ENCODE measurements around the gene SPCS1. TPM values are rescaled to one million over a fixed set of nuclear protein-coding genes. Genes with fewer than 3 reads are reported as not detected.

The SPCS1 gene
- 28.9 and 29.0 TPM in 2 replicates for total RNA-seq

GRCh38 chr3:52705688-52706686, at the start of gene SPCS1, which contains the start of gene GLT8D1:
Gene SPCS1, plus strand, starts transcription at chr3:52706106. Its CDS starts 141 bp downstream, at chr3:52706247.
Gene GLT8D1, minus strand, starts transcription at chr3:52705791. Its CDS starts 5,331 bp downstream, at chr3:52700460.

DNA sequence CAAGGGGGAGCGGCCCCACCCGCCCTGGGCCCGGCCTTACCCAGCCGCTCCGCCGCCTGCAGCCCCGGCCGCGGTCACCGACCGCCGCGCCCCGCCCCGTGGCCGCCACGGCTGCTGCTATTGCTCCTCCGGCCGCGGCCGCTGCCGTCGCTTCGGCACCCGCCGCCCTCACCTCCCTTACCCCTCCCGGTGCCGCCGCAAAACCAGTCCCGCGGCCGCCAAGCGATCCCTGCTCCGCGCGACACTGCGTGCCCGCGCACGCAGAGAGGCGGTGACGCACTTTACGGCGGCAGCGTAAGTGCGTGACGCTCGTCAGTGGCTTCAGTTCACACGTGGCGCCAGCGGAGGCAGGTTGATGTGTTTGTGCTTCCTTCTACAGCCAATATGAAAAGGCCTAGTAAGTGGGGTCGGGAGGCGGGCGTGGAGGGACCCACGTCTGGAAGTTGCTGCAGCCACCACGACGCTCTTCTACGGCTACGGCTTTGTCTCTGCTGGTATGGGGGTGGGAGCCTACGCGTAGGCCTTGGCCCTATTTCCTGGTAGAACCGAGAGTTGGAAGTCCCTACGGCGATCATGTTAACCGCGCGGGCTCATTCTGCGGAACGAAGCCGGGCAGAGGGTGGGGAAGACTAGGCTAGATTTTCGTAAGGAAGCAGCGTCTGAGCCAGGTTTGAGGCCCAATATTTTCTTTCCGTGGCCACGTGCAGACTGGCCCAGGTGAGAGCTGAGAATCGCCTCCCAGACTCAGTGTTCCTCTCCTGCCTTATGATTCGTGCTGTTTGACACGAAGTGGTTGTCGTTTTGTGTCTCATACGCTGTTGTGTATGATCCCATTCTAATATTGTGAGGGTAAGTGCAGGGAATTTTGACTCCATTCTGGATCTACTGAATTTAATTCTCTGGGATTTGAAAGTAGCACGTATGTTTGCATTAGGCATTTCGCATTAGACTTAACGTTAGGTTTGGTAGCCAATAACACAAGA, 19.9 kb upstream of the SPCS1 start, which contains the start of the genes GNL3 and PBRM1:
Gene GNL3 (plus strand): TSS at position 324 of the 983 bp plus-strand sequence. CDS start 61 bp downstream, at position 385.
Gene PBRM1 (minus strand): TSS at position 205 of the 983 bp plus-strand sequence.

Other genes with a start within 250 kb of the SPCS1 start
- gene STAB1, start 210.8 kb upstream of the SPCS1 start, total RNA-seq: 199 and 423 TPM in 2 replicates
- 22.2 and 22.3 TPM in 2 replicates for gene NT5DC2, start 172.2 kb upstream of the SPCS1 start, total RNA-seq
- gene UQCC5, start 169.5 kb upstream of the SPCS1 start, total RNA-seq: 4.6 and 8.7 TPM in 2 replicates
- 47.9 and 65.7 TPM in 2 replicates for gene PBRM1, start 20.2 kb upstream of the SPCS1 start, total RNA-seq
- 56.9 and 92.1 TPM in 2 replicates for gene GNL3, start 20.1 kb upstream of the SPCS1 start, total RNA-seq
- gene GLT8D1, start 315 bp upstream of the SPCS1 start, total RNA-seq: 42.4 and 48.1 TPM in 2 replicates
- 8.0 and 16.2 TPM in 2 replicates for gene NEK4, start 64.8 kb downstream of the SPCS1 start, total RNA-seq
- gene ITIH1, start 71.5 kb downstream of the SPCS1 start, total RNA-seq: not detected in 2 replicates
- gene ITIH3, start 88.7 kb downstream of the SPCS1 start, total RNA-seq: 0.95 and 0.98 TPM in 2 replicates
- 0.33 and 0.43 TPM in 2 replicates for gene ITIH4, start 124.6 kb downstream of the SPCS1 start, total RNA-seq
- 0.11 TPM in 1 of 2 replicates, not detected in the other for gene MUSTN1, start 128.9 kb downstream of the SPCS1 start, total RNA-seq
- 9.4 and 10.0 TPM in 2 replicates for gene STIMATE, start 191.4 kb downstream of the SPCS1 start, total RNA-seq

All from dermis lymphatic vessel endothelial cell (primary cell).